Skeletal muscle cell (primary cell): ENCODE results near the gene CSNK1A1.
"Not testable (repeated sequence)": the region's sequence is repeated elsewhere in the genome, so short reads cannot be mapped to it uniquely, and the experiment has no call there.

Source experiments
- DNase-seq: peaks from one replicate; pipeline ENCODE4 v3.0.0-alpha.2; 2010; ENCODE audit warnings: low read depth
- H3K4me3 ChIP-seq: 2 replicates; pipeline ENCODE4 v1.5.1; 2011; ENCODE audit warnings: low read depth, mild to moderate bottlenecking, control low read depth, low read length, moderate library complexity

Gene CSNK1A1

GRCh38 chr5:149471406-149472183 lies 79.6 kb downstream of the CSNK1A1 start:
- no peak for DNase-seq
- no peak overlapping the region for H3K4me3 ChIP-seq

- no peak overlapping the region for H3K4me3 ChIP-seq
- DNase-seq: no peak
These were observed 80.3 kb downstream of the CSNK1A1 start for GRCh38 chr5:149470942-149471341.

- H3K4me3 ChIP-seq: no peak overlapping the region
- peak; percentile 84 for DNase-seq
These were observed 84.7 kb downstream of the CSNK1A1 start for GRCh38 chr5:149466457-149466972.

GRCh38 chr5:149464796-149465489 lies 86.3 kb downstream of the CSNK1A1 start:
- DNase-seq: no peak

GRCh38 chr5:149461907-149462306 lies 89.3 kb downstream of the CSNK1A1 start:
- not testable (repeated sequence) for H3K4me3 ChIP-seq, DNase-seq

More at GRCh38 chr5:149464796-149465489, 86.3 kb downstream of the CSNK1A1 start:
- H3K4me3 ChIP-seq: no peak overlapping the region

GRCh38 chr5:149459891-149460290 lies 91.3 kb downstream of the CSNK1A1 start:
- no peak overlapping the region for H3K4me3 ChIP-seq
- DNase-seq: no peak

GRCh38 chr5:149457393-149457763 lies 93.9 kb downstream of the CSNK1A1 start:
- DNase-seq: no peak
- H3K4me3 ChIP-seq: no peak overlapping the region

GRCh38 chr5:149456597-149457392 lies 94.4 kb downstream of the CSNK1A1 start:
- no peak overlapping the region for H3K4me3 ChIP-seq
- DNase-seq: no peak

- DNase-seq: peak; percentile 76
- H3K4me3 ChIP-seq: no peak overlapping the region
These were observed 95.3 kb downstream of the CSNK1A1 start for GRCh38 chr5:149455889-149456409.

GRCh38 chr5:149453618-149454415 lies 97.4 kb downstream of the CSNK1A1 start:
- H3K4me3 ChIP-seq: no peak overlapping the region
- DNase-seq: no peak

- H3K4me3 ChIP-seq: no peak overlapping the region
- DNase-seq: peak; percentile 88
These were observed 98.3 kb downstream of the CSNK1A1 start for GRCh38 chr5:149452665-149453617.

GRCh38 chr5:149452007-149452664 lies 99.1 kb downstream of the CSNK1A1 start:
- DNase-seq: no peak
- H3K4me3 ChIP-seq: no peak overlapping the region

GRCh38 chr5:149450199-149450598 lies 101.0 kb downstream of the CSNK1A1 start:
- no peak overlapping the region for H3K4me3 ChIP-seq
- peak; percentile 56 for DNase-seq

- DNase-seq: no peak
- no peak overlapping the region for H3K4me3 ChIP-seq
These were observed 102.2 kb downstream of the CSNK1A1 start for GRCh38 chr5:149448831-149449714.

- no peak overlapping the region for H3K4me3 ChIP-seq
- DNase-seq: no peak
These were observed 102.8 kb downstream of the CSNK1A1 start for GRCh38 chr5:149448431-149448830.
